K562 (cell line): ENCODE data around the gene CRAMP1.

Source experiments
- DACH1 ChIP-seq: fragments of 450-650 bp; IDR thresholded peaks from 2 replicates; pipeline ENCODE4 v1.6.1; 2018; ENCODE audit not compliant: partially characterized antibody
- EP300 ChIP-seq: IDR thresholded peaks from 2 replicates; pipeline ENCODE4 v1.6.1; 2012; ENCODE audit warnings: low read length, improper control_type of control experiment
- FOXM1 ChIP-seq, 2 experiments: fragments of 450-650 bp in 1 of 2; sonication (generic) in 1 of 2; formaldehyde crosslinking in 1 of 2; IDR thresholded peaks; 2 replicates each; pipeline versions ENCODE4 v1.6.1 to v1.9.0; 2017 to 2022; ENCODE audit warnings: low read depth in 2 of 2, mild to moderate bottlenecking in 2 of 2, missing genetic modification reagents in 1 of 2, moderate library complexity in 1 of 2
- HDAC1 ChIP-seq, 2 experiments: fragments of 450-650 bp; IDR thresholded peaks; 2 replicates each; pipeline ENCODE4 v1.6.1; 2016 to 2017; ENCODE audit warnings: inconsistent platforms in 1 of 2, mild to moderate bottlenecking in 1 of 2, moderate library complexity in 1 of 2
- MCM7 ChIP-seq, 2 experiments: fragments of 450-650 bp; IDR thresholded peaks; 2 replicates each; pipeline ENCODE4 v1.6.1; 2016 to 2018
- NFIC ChIP-seq: fragments of 450-650 bp; IDR thresholded peaks from 2 replicates; pipeline ENCODE4 v1.6.1; 2017; ENCODE audit warnings: mild to moderate bottlenecking, inconsistent platforms
- RBFOX2 ChIP-seq: fragments of 200-400 bp; formaldehyde crosslinking; IDR thresholded peaks from 2 replicates; pipeline ENCODE4 v1.6.1; 2017; ENCODE audit warnings: low read depth, mild to moderate bottlenecking, low read length, moderate library complexity
- TEAD1 ChIP-seq, 2 experiments: fragments of 450-650 bp in 1 of 2; sonication (generic) in 1 of 2; formaldehyde crosslinking; IDR thresholded peaks; 2 replicates each; pipeline versions ENCODE4 v1.4.0 to v1.8.0; 2020 to 2022; ENCODE audit warnings: mild to moderate bottlenecking in 2 of 2, missing genetic modification reagents in 1 of 2
- USF1 ChIP-seq: sonication (generic); formaldehyde crosslinking; IDR thresholded peaks from 2 replicates; pipeline ENCODE4 v1.9.0; 2022; ENCODE audit warnings: mild to moderate bottlenecking, missing genetic modification reagents
- ZBTB7A ChIP-seq: IDR thresholded peaks from 2 replicates; pipeline ENCODE4 v1.6.1; 2011; ENCODE audit warnings: low read depth, mild to moderate bottlenecking, low read length, moderate library complexity, borderline replicate concordance; ENCODE audit not compliant: control insufficient read depth
- ZNF324 ChIP-seq: fragments of 250-450 bp; sonication (Bioruptor Pico); IDR thresholded peaks from 2 replicates; pipeline ENCODE4 v1.4.0; 2020; ENCODE audit warnings: mild to moderate bottlenecking
- TF ChIP-seq, protein P1 (sequence below), 3 experiments: IDR thresholded peaks in 2 of 3; conservative IDR thresholded peaks in 1 of 3; 2 replicates each; pipeline ENCODE4 v1.5.1; 2011 to 2012; ENCODE audit warnings: low read length in 3 of 3, mild to moderate bottlenecking in 3 of 3, control low read depth in 2 of 3, improper control_type of control experiment in 1 of 3, inconsistent platforms in 1 of 3, low read depth in 1 of 3, mixed read lengths in 1 of 3, moderate library complexity in 1 of 3; ENCODE audit not compliant: insufficient read depth in 2 of 3
- TF ChIP-seq, protein P2 (sequence below), 2 experiments: fragments of 450-650 bp in 1 of 2; sonication (generic) in 1 of 2; formaldehyde crosslinking in 1 of 2; IDR thresholded peaks in 1 of 2; conservative IDR thresholded peaks in 1 of 2; 2 replicates each; pipeline versions ENCODE4 v1.6.1 to v1.8.1; 2016 to 2023; ENCODE audit warnings: mild to moderate bottlenecking in 2 of 2, moderate library complexity in 2 of 2, inconsistent platforms in 1 of 2, missing genetic modification reagents in 1 of 2
- TF ChIP-seq, protein P3 (sequence below), 2 experiments: fragments of 450-650 bp; formaldehyde crosslinking in 1 of 2; IDR thresholded peaks; 2 replicates each; pipeline versions ENCODE4 v1.4.0 to v1.6.1; 2014 to 2020; ENCODE audit warnings: mild to moderate bottlenecking in 2 of 2, borderline replicate concordance in 1 of 2, low read depth in 1 of 2

- no peak for TF ChIP-seq ZNF324 (CRISPR knock-in tag)
- TF ChIP-seq, protein P1, sequence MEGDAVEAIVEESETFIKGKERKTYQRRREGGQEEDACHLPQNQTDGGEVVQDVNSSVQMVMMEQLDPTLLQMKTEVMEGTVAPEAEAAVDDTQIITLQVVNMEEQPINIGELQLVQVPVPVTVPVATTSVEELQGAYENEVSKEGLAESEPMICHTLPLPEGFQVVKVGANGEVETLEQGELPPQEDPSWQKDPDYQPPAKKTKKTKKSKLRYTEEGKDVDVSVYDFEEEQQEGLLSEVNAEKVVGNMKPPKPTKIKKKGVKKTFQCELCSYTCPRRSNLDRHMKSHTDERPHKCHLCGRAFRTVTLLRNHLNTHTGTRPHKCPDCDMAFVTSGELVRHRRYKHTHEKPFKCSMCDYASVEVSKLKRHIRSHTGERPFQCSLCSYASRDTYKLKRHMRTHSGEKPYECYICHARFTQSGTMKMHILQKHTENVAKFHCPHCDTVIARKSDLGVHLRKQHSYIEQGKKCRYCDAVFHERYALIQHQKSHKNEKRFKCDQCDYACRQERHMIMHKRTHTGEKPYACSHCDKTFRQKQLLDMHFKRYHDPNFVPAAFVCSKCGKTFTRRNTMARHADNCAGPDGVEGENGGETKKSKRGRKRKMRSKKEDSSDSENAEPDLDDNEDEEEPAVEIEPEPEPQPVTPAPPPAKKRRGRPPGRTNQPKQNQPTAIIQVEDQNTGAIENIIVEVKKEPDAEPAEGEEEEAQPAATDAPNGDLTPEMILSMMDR (IDR thresholded peaks at IDR 0.05 in 2 of 3, conservative IDR thresholded peaks at IDR 0.05 in 1 of 3; ENCODE audit: insufficient read depth in 2 of 3, low read depth in 1 of 3, low read length in 3 of 3) = no peak
- TF ChIP-seq RBFOX2 = no peak
- no peak for TF ChIP-seq FOXM1 (IDR thresholded peaks at IDR 0.05; ENCODE audit: low read depth)
- no peak for TF ChIP-seq FOXM1 (CRISPR knock-in tag; IDR thresholded peaks at IDR 0.05; ENCODE audit: low read depth)
- no peak for TF ChIP-seq EP300
- TF ChIP-seq USF1 (CRISPR knock-in tag) = no peak
- no peak for TF ChIP-seq DACH1
- TF ChIP-seq, protein P2, sequence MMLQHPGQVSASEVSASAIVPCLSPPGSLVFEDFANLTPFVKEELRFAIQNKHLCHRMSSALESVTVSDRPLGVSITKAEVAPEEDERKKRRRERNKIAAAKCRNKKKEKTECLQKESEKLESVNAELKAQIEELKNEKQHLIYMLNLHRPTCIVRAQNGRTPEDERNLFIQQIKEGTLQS (IDR thresholded peaks at IDR 0.05) = no peak
- TF ChIP-seq, protein P2 (CRISPR knock-in tag; conservative IDR thresholded peaks at IDR 0.05) = no peak
- TF ChIP-seq HDAC1 (IDR thresholded peaks at IDR 0.05) = no peak
- TF ChIP-seq MCM7 (IDR thresholded peaks at IDR 0.05) = no peak
- TF ChIP-seq NFIC = no peak
- TF ChIP-seq TEAD1 (CRISPR knock-in tag; IDR thresholded peaks at IDR 0.05) = no peak
- no peak for TF ChIP-seq ZBTB7A
- TF ChIP-seq, protein P3, sequence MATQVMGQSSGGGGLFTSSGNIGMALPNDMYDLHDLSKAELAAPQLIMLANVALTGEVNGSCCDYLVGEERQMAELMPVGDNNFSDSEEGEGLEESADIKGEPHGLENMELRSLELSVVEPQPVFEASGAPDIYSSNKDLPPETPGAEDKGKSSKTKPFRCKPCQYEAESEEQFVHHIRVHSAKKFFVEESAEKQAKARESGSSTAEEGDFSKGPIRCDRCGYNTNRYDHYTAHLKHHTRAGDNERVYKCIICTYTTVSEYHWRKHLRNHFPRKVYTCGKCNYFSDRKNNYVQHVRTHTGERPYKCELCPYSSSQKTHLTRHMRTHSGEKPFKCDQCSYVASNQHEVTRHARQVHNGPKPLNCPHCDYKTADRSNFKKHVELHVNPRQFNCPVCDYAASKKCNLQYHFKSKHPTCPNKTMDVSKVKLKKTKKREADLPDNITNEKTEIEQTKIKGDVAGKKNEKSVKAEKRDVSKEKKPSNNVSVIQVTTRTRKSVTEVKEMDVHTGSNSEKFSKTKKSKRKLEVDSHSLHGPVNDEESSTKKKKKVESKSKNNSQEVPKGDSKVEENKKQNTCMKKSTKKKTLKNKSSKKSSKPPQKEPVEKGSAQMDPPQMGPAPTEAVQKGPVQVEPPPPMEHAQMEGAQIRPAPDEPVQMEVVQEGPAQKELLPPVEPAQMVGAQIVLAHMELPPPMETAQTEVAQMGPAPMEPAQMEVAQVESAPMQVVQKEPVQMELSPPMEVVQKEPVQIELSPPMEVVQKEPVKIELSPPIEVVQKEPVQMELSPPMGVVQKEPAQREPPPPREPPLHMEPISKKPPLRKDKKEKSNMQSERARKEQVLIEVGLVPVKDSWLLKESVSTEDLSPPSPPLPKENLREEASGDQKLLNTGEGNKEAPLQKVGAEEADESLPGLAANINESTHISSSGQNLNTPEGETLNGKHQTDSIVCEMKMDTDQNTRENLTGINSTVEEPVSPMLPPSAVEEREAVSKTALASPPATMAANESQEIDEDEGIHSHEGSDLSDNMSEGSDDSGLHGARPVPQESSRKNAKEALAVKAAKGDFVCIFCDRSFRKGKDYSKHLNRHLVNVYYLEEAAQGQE (IDR thresholded peaks at IDR 0.05; ENCODE audit: borderline replicate concordance) = no peak
- TF ChIP-seq, protein P3 (CRISPR knock-in tag; IDR thresholded peaks at IDR 0.05; ENCODE audit: low read depth) = no peak
Measured at GRCh38 chr16:1580956-1581355, 31.2 kb upstream of the CRAMP1 start.
